B cell (primary cell): ENCODE measurements around the gene REV1. TPM values are rescaled to one million over a fixed set of nuclear protein-coding genes. Genes with fewer than 3 reads are reported as not detected.

Experiments
- ATAC-seq: fragments of 200-7000 bp; cut with Tn5 transposase; one replicate; pipeline ENCODE4 v1.10.0; 2021; ENCODE audit warnings: low read depth, mild to moderate bottlenecking, moderate number of reproducible peaks, moderate library complexity
- CTCF ChIA-PET: fragments of 350-600 bp; sonication (Branson Sonifier 250); formaldehyde crosslinking; loops from one replicate; lab custom pipeline; 2021; ENCODE audit warnings: antibody characterized with exemption, inconsistent platforms; lab: Charles Lee
- POLR2A ChIA-PET: fragments of 350-600 bp; sonication (Branson Sonifier 250); formaldehyde crosslinking; loops from one replicate; lab custom pipeline; 2021; ENCODE audit warnings: antibody characterized with exemption; lab: Charles Lee
- DNase-seq: peaks from one replicate; pipeline ENCODE4 v3.0.0; 2013
- H2AFZ ChIP-seq: 2 replicates; pipeline ENCODE4 v1.6.1; 2012; ENCODE audit warnings: mild to moderate bottlenecking, low read depth, low read length; ENCODE audit not compliant: insufficient read depth, poor library complexity, severe bottlenecking
- H3K27ac ChIP-seq, 2 donors: 1 replicate in 1 of 2; 2 replicates in 1 of 2; pipeline ENCODE4 v1.5.1; 2012 to 2013; ENCODE audit warnings: low read length in 2 of 2, mild to moderate bottlenecking in 2 of 2, moderate library complexity in 1 of 2
- H3K27me3 ChIP-seq, 4 experiments: fragments of 200-600 bp in 1 of 4; sonication (generic) in 1 of 4; replicated peaks in 1 of 4; 1 replicate in 2 of 4; 2 replicates in 2 of 4; pipeline versions ENCODE4 v1.6.1 to v1.7.0; 2013 to 2016; ENCODE audit warnings: low read length in 3 of 4, mild to moderate bottlenecking in 2 of 4, mixed read lengths in 1 of 4, moderate library complexity in 1 of 4; ENCODE audit not compliant: insufficient read depth in 4 of 4, control insufficient read depth in 3 of 4; ENCODE audit errors: control extremely low read depth in 1 of 4
- H3K36me3 ChIP-seq, 2 experiments: replicated peaks in 1 of 2; 1 replicate in 1 of 2; 2 replicates in 1 of 2; pipeline versions ENCODE4 v1.6.1 to v1.7.1; 2013; ENCODE audit warnings: low read length in 1 of 2; ENCODE audit not compliant: insufficient read depth in 2 of 2, control insufficient read depth in 1 of 2; ENCODE audit errors: control extremely low read depth in 1 of 2, extremely low read depth in 1 of 2
- H3K4me1 ChIP-seq, 2 donors: fragments of 200-600 bp in 1 of 2; sonication (generic) in 1 of 2; 1 replicate in 1 of 2; 2 replicates in 1 of 2; pipeline versions ENCODE4 v1.5.1 to v1.6.1; 2013 to 2017; ENCODE audit warnings: low read length in 2 of 2; ENCODE audit not compliant: control insufficient read depth in 2 of 2, insufficient read depth in 2 of 2
- H3K4me2 ChIP-seq: replicated peaks from 2 replicates; pipeline ENCODE3; 2012; ENCODE audit warnings: mild to moderate bottlenecking, low read depth, low read length; ENCODE audit not compliant: poor library complexity, severe bottlenecking
- H3K4me3 ChIP-seq, 5 experiments: fragments of 200-600 bp in 1 of 5; sonication (generic) in 1 of 5; 1 replicate in 3 of 5; 2 replicates in 2 of 5; pipeline versions ENCODE4 v1.5.1 to v1.7.0; 2011 to 2016; ENCODE audit warnings: low read length in 4 of 5, mild to moderate bottlenecking in 4 of 5, low read depth in 2 of 5, control low read depth in 1 of 5, moderate library complexity in 1 of 5; ENCODE audit not compliant: insufficient read depth in 1 of 5; ENCODE audit errors: control extremely low read depth in 1 of 5, extremely low read depth in 1 of 5
- H3K79me2 ChIP-seq: fragments of 200-600 bp; sonication (generic); one replicate; pipeline ENCODE4 v1.6.0; 2016; ENCODE audit warnings: low read length; ENCODE audit not compliant: control insufficient read depth, insufficient read depth
- H3K9ac ChIP-seq: fragments of 200-600 bp; sonication (generic); 2 replicates; pipeline ENCODE4 v1.6.1; 2017; ENCODE audit warnings: mild to moderate bottlenecking, low read length, moderate library complexity
- H3K9me3 ChIP-seq, 3 donors: one replicate each; pipeline versions ENCODE4 v1.6.1 to v1.7.1; 2013; ENCODE audit warnings: low read length in 2 of 3; ENCODE audit not compliant: control insufficient read depth in 2 of 3, insufficient read depth in 1 of 3; ENCODE audit errors: control extremely low read depth in 1 of 3
- H4K20me1 ChIP-seq: 2 replicates; pipeline ENCODE4 v1.6.0; 2012; ENCODE audit warnings: mild to moderate bottlenecking, low read length; ENCODE audit not compliant: insufficient read depth, control insufficient read depth, poor library complexity, severe bottlenecking
- H3K27ac Mint-ChIP-seq: one replicate; pipeline ENCODE4 v1.8.0; 2021; ENCODE audit warnings: mixed read lengths
- H3K27me3 Mint-ChIP-seq: one replicate; pipeline ENCODE4 v1.8.0; 2021; ENCODE audit warnings: mixed read lengths
- H3K4me1 Mint-ChIP-seq: one replicate; pipeline ENCODE4 v1.8.0; 2021; ENCODE audit warnings: mixed read lengths
- H3K4me3 Mint-ChIP-seq: one replicate; pipeline ENCODE4 v1.8.0; 2021; ENCODE audit warnings: mixed read lengths
- H3K9me3 Mint-ChIP-seq: one replicate; pipeline ENCODE4 v1.8.0; 2022; ENCODE audit warnings: mixed read lengths; ENCODE audit not compliant: insufficient read depth
- EZH2 ChIP-seq: IDR thresholded peaks from 2 replicates; pipeline ENCODE4 v1.6.1; 2012; ENCODE audit warnings: borderline replicate concordance, low read depth, mild to moderate bottlenecking, moderate library complexity, low read length; ENCODE audit not compliant: insufficient read depth, poor library complexity, severe bottlenecking
- whole genome bisulfite sequencing: methylation state at CpG from one replicate; pipeline ENCODE4 v1.1.5; 2013; ENCODE audit warnings: missing lambda C conversion rate; ENCODE audit not compliant: insufficient coverage; 5-methylcytosine and 5-hydroxymethylcytosine counted together
- intact Hi-C: fragments of 100-400 bp; cut with micrococcal nuclease; formaldehyde crosslinking; loops from one replicate; pipeline ENCODE4 v1.10.0; 2022
- polyA plus RNA-seq: library from polyadenylated mRNA; depleted of rRNA; stranded (reverse); fragments of >200 nt; gene quantifications from 2 replicates; pipeline ENCODE4 v1.2.3, GENCODE V29; 2012
- total RNA-seq, 2 donors: library from RNA; stranded (reverse); fragments of 120-200 nt in 1 of 2; gene quantifications; 1 replicate in 1 of 2; 2 replicates in 1 of 2; pipeline versions ENCODE4 v1.2.3 to v1.2.4, GENCODE V29; 2013 to 2022
- TF ChIP-seq, protein P1 (sequence below): fragments of 200-600 bp; IDR thresholded peaks from one replicate; pipeline ENCODE4 v1.8.0; 2022; ENCODE audit warnings: antibody characterized with exemption, mild to moderate bottlenecking

Gene REV1
- total and polyA plus RNA-seq, 2 donors (not counting 1 experiment from before 2014, with no cell fraction given), result 25.4 to 70.5 TPM

DNA sequence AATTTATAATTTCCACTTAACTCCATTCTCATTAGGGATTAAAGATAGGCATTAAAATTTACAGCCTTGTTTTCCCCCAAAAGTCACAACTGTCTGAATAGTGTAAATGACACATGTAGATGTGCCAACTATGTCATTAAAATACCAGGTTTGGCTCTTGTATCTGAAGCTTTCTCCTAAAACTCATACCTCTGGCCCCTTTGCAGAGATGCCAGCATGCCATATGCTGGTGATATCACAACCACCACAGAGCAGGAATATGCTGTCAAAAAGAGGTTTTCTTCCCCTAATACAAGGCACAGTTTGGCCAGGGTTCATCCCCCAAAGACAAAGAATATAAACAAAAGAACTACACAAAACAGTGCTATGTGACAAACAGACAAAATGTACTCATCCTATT lies 65.4 kb downstream of the REV1 start:
- CTCF ChIA-PET, result no interaction called here
- POLR2A ChIA-PET, result no interaction called here
- Histone ChIP-seq H3K27me3 (no peaks in the 10 kb centered on the region), H3K36me3 (peaks cover 6 to 78% of the 10 kb centered on the region in 2 experiments), H3K4me3 (no peak overlapping the region), H3K9ac (no peak overlapping the region), H4K20me1 (no peaks in the 10 kb centered on the region), H3K27ac (no peak overlapping the region), H3K9me3 (no peaks in the 10 kb centered on the region), H3K4me2 (no peak overlapping the region), H3K79me2 (no peaks in the 10 kb centered on the region), H3K4me1 (no peaks in the 10 kb centered on the region), H2AFZ (no peak overlapping the region)
- intact Hi-C loops, result no loop called here
- Mint-ChIP-seq H3K9me3 (no peaks in the 10 kb centered on the region), H3K27me3 (no peaks in the 10 kb centered on the region), H3K4me1 (no peaks in the 10 kb centered on the region), H3K4me3 (no peak overlapping the region), H3K27ac (no peak overlapping the region)
- ATAC-seq (no peak), DNase-seq (no peak)
- no peak for TF ChIP-seq EZH2
- TF ChIP-seq, protein P1, sequence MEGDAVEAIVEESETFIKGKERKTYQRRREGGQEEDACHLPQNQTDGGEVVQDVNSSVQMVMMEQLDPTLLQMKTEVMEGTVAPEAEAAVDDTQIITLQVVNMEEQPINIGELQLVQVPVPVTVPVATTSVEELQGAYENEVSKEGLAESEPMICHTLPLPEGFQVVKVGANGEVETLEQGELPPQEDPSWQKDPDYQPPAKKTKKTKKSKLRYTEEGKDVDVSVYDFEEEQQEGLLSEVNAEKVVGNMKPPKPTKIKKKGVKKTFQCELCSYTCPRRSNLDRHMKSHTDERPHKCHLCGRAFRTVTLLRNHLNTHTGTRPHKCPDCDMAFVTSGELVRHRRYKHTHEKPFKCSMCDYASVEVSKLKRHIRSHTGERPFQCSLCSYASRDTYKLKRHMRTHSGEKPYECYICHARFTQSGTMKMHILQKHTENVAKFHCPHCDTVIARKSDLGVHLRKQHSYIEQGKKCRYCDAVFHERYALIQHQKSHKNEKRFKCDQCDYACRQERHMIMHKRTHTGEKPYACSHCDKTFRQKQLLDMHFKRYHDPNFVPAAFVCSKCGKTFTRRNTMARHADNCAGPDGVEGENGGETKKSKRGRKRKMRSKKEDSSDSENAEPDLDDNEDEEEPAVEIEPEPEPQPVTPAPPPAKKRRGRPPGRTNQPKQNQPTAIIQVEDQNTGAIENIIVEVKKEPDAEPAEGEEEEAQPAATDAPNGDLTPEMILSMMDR, result no peak

- H3K4me2 ChIP-seq, result no peak overlapping the region
- Mint-ChIP-seq H3K4me1 (no peaks in the 10 kb centered on the region), H3K27me3 (no peaks in the 10 kb centered on the region), H3K27ac (no peak overlapping the region), H3K9me3 (no peaks in the 10 kb centered on the region), H3K4me3 (no peak overlapping the region)
- no peaks in the 10 kb centered on the region for H3K27me3 ChIP-seq
- H4K20me1 ChIP-seq, result no peaks in the 10 kb centered on the region
- intact Hi-C loops, result no loop called here
- POLR2A ChIA-PET, result no interaction called here
- DNase-seq, result no peak
- WGBS, result no CpG with 5 or more reads among the region's 3 CpGs
- peaks cover 6 to 73% of the 10 kb centered on the region in 2 experiments for H3K36me3 ChIP-seq
- no peak for ATAC-seq
- no peaks in the 10 kb centered on the region for H3K79me2 ChIP-seq
- CTCF ChIA-PET, result no interaction called here
- H2AFZ ChIP-seq, result no peak overlapping the region
- H3K9me3 ChIP-seq, result no peaks in the 10 kb centered on the region
- H3K4me3 ChIP-seq, result no peak overlapping the region
- no peak overlapping the region for H3K27ac ChIP-seq
- TF ChIP-seq EZH2, result no peak
- TF ChIP-seq, protein P1, result no peak
- no peak overlapping the region for H3K9ac ChIP-seq
- no peaks in the 10 kb centered on the region for H3K4me1 ChIP-seq
Observed at GRCh38 chr2:99422599-99422998, 67.2 kb downstream of the REV1 start.
